ENCODE data around the gene DUSP3.
"Not testable (repeated sequence)": the region's sequence is repeated elsewhere in the genome, so short reads cannot be mapped to it uniquely, and the experiment has no call there.

DUSP3 gene

DNA sequence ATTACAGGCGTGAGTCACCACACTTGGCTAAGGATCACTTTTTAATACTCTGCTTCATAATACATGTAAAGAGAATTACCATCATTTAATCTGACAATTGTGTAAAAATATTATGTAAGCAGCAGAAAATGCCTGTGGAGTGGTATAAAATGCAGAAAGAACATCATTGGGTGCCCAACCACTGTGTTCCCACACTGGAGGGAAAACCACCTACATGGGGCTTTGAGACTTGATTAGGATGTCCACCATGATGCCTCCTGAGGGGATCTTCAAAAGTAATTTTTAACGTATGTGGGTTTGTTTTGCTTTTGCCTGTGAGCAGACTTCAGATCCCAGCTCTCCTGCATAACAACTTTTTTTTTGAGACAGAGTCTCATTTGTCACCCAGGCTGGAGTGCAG, 20.3 kb upstream of the DUSP3 start:
- DNase-seq: no peak

- not testable (repeated sequence) for DNase-seq
Measured at GRCh38 chr17:43798024-43798423, 19.2 kb upstream of the DUSP3 start.

DNA sequence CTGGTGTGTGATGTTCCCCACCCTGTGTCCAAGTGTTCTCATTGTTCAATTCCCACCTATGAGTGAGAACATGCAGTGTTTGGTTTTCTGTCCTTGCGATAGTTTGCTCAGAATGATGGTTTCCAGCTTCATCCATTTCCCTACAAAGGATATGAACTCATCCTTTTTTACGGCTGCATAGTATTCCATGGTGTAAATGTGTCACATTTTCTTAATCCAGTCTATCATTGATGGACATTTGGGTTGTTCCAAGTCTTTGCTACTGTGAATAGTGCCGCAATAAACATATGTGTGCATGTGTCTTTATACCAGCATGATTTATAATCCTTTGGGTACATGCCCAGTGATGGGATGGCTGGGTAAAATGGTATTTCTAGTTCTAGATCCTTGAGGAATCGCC, 13.9 kb upstream of the DUSP3 start:
- not testable (repeated sequence) for DNase-seq

GRCh38 chr17:43791589-43791988, 12.8 kb upstream of the DUSP3 start:
- peak; percentile 12 for DNase-seq

DNA sequence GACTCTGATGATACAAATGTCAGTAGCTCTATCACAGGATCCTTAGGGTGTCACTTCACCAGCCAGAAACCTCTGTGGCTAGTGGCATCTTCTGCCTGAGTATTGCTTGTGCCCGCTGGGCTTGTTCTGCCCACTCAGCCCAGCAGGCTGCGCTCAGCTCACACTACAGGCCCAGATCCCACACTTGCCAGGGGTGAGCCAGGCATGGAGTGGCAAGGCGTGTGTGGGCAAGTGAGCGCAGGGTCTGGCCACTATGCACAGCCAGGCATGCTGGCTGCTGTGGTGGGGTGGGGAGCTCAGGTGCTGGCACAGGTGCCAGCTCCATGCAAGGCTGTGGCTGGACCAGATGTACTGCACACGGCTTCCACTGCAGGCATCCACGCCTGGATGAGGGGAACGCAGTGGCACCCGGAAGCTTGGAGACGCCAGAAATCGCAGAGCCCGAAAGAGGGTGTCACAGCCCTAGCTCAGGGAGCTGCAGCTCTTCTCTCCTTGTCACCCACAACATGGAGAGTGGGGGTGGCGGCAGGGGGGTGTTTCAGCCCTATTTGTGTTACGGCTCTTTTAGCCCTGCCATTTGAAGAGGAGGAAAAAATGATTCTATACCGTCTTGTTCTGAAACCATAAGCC, 11.6 kb upstream of the DUSP3 start:
- peak; percentile 38 for DNase-seq

GRCh38 chr17:43789482-43789881, 10.7 kb upstream of the DUSP3 start:
- no peak for DNase-seq

DNA sequence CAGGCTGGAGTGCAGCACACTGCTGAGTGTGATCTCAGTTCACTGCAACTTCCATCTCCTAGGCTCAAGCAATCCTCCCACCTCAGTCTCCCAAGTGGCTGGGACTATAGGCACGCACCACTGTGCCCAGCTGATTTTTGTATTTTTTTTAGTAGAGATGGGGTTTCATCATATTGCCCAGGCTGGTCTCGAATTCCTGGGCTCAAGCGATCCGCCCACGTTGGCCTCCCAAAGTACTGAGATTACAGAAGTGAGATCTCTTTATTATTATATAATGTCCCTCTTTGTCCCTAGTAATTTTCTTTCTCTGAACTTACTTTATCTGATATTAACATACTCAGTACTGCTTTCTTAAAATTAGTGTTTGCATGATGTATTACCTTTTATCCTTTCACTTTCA, 9.8 kb upstream of the DUSP3 start:
- no peak for DNase-seq

- no peak for DNase-seq
Measured at GRCh38 chr17:43787728-43788127, 9.0 kb upstream of the DUSP3 start.

DNA sequence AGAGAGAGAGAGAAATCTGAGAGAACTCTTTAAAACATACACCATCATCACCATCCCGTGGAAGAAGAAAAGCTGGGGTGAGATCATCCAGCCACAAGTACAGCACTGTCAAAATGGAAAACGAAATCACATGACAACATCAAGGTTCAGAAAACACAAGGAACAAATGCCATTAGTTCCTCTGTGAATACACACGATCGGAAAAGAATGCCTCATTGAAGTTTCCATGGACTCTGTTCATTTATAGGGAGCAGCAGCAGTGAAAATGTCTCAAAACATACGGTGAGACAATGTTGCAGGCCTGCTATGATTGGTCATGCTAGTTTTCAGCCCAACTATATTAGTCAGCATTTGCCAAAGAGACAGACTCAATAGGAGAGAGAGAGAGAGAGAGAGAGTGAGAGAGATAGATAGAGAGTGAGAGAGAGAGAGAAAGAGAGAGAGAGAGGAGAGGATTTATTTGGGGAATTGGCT, 5.9 kb upstream of the DUSP3 start:
- no peak for DNase-seq

DNA sequence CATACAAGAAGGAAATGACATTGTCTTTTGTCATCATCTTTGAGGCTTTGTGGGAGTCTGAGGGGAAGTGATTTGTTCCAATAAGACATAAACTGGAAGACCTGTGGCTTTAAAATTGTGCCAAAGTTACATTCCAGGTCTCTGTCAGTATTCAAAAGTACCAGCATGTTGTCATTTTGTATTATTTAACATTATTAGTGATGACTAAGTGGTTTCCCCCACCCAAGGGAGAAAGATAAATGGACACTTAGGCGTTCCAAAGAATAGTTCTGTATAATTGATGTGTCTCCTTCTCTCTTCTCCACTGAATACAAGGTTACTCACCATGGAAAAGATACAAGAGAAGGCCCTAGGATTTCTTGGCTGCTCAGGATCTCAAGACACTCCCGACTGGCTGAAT, 5.3 kb upstream of the DUSP3 start:
- DNase-seq: no peak

DNA sequence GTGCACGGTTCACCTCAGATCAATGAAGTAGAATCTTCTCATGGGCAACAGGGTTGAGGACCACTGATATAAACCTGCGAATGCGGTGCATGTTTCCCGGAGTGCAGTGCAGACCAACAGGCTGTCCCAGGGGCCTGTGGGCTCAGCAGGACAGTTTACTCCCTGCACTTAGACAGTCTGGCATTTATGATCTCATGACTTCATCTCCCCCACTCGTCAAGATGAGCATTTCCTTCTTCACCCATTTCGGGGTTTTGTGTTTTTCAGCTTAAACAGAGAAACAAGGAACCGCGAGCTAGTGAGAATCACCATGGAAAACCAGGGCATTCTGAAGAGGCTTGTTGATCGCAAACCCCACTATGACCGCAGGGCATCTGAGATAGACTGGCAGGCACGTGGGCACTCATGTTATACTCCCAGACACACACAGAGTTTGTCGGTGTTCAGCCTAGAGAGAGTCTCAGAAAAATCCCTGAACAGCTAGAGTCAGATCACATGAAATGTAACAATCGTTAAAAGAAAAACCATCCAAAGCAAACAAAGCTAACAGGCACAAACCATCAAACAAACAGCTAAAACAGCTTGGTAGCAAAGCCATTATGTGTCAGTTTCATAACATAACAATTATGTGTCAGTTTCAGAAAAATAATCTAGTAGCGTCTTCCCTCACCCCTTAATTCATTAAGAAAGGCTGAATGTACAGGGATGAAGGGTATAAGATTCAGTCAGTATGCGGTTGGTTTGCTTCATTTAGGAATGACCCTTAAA, 4.3 kb upstream of the DUSP3 start:
- DNase-seq: no peak

- DNase-seq: no peak
Measured at GRCh38 chr17:43780135-43780534, 1.4 kb upstream of the DUSP3 start, which contains the start of gene CFAP97D1. Gene CFAP97D1 (plus strand): TSS chr17:43780435. CDS start chr17:43780463, 28 bp downstream.

- DNase-seq: peak; percentile 52
Measured at GRCh38 chr17:43779145-43780125, 658 bp upstream of the DUSP3 start.

GRCh38 chr17:43774304-43775250, 4.2 kb downstream of the DUSP3 start:
- DNase-seq: no peak

GRCh38 chr17:43772877-43773648, 5.7 kb downstream of the DUSP3 start:
- no peak for DNase-seq

DNA sequence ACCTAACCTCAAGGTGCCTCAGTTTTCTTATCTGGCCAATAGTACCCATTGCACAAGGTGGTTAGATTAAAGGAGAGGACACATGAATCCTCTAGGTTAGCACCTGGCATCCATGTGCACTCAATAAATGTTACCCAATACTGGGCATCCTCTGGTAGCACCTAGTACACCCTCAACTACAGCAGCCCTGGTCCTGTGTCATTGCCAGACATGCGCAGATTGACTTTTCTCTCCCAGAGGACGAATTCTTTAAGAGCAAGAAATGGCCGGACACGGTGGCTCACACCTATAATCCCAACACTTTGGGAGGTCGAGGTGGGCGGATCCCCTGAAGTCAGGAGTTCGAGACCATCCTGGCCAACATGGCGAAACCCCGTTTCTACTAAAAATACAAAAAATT, 7.3 kb downstream of the DUSP3 start:
- no peak for DNase-seq

- no peak for DNase-seq
Measured at GRCh38 chr17:43770957-43771356, 7.8 kb downstream of the DUSP3 start.

- DNase-seq: no peak
Measured at GRCh38 chr17:43769859-43770258, 8.9 kb downstream of the DUSP3 start.

GRCh38 chr17:43769426-43769825, 9.4 kb downstream of the DUSP3 start:
- no peak for DNase-seq

- DNase-seq: no peak
Measured at GRCh38 chr17:43768943-43769342, 9.8 kb downstream of the DUSP3 start.

DNA sequence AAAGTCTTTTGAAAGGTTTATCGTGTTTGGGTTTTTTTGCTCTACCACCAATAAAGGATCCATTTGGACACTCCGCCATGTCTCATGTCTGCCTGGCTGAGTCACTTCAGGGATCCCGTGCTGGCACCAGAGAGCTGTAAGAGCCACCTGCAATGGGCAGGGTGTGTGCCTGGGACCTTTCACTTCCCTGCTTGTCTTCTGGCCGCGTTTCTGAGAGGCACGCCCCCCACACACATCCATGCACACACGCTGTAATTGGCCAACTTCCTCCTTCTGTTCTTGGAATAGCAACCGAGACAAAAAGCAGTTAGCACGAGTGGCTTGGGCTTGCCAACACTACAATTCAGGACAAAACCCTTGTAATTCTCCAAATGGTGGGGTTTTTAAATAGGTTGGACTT, 10.4 kb downstream of the DUSP3 start:
- no peak for DNase-seq

Measured in COR-L47 (cell line).